HCT116 (cell line): ENCODE data around the gene FLNB. TPM values are rescaled to one million over a fixed set of nuclear protein-coding genes. Genes with fewer than 3 reads are reported as not detected.

Experiments
- ATAC-seq: fragments of 200-7000 bp; cut with Tn5 transposase; 2 replicates; pipeline ENCODE4 v1.9.1; 2020; ENCODE audit warnings: mild to moderate bottlenecking, moderate library complexity
- BruUV-seq: library from RNA; stranded (reverse); fragments of 400-500 nt; replicated peaks from 2 replicates; lab custom pipeline; 2021; lab: Mats Ljungman, UMichigan
- CTCF ChIA-PET: fragments of 300-600 bp; sonication (Branson Sonifier 250); formaldehyde crosslinking; loops from one replicate; lab custom pipeline; 2021; ENCODE audit warnings: antibody characterized with exemption; lab: Charles Lee
- POLR2A ChIA-PET: fragments of 300-600, 350-600 bp; sonication (Branson Sonifier 250); formaldehyde crosslinking; loops from one replicate; lab custom pipeline; 2021; ENCODE audit warnings: antibody characterized with exemption; lab: Charles Lee
- RAD21 ChIA-PET, 2 experiments: fragments of 300-600 bp; sonication (Branson Sonifier 250); formaldehyde crosslinking; loops; one replicate each; lab custom pipeline; 2023; ENCODE audit warnings: low total read pairs in 2 of 2; ENCODE audit not compliant: uncharacterized antibody in 2 of 2, unreplicated experiment in 2 of 2, low non-redundant PET in 1 of 2; lab: Charles Lee
- DNase-seq: peaks from one replicate; pipeline ENCODE4 v3.0.0-alpha.2; 2010; ENCODE audit warnings: low read depth, low spot score
- H2AFZ ChIP-seq: fragments of 200-600 bp; shearing (Covaris generic), sonication (generic); 2 replicates; pipeline ENCODE4 v1.6.1; 2017; ENCODE audit warnings: low read depth, mixed run types, mixed read lengths, antibody characterized with exemption, low read length; ENCODE audit not compliant: poor library complexity, severe bottlenecking
- H3K27ac ChIP-seq: 2 replicates; pipeline ENCODE4 v1.5.1; 2012; ENCODE audit warnings: low read depth, low read length
- H3K27me3 ChIP-seq: fragments of 200-600 bp; sonication (generic); 2 replicates; pipeline ENCODE4 v1.6.1; 2016; ENCODE audit warnings: mixed run types, low read length, mixed read lengths; ENCODE audit not compliant: insufficient read depth
- H3K36me3 ChIP-seq, 2 experiments: fragments of 200-500 bp in 1 of 2; fragments of 200-600 bp in 1 of 2; sonication (Bioruptor generic) in 1 of 2; sonication (generic) in 1 of 2; 2 replicates each; pipeline versions ENCODE4 v1.5.1 to v1.6.1; 2014 to 2016; ENCODE audit warnings: low read length in 2 of 2, inconsistent platforms in 1 of 2, mixed read lengths in 1 of 2, mixed run types in 1 of 2; ENCODE audit not compliant: insufficient read depth in 2 of 2, control insufficient read depth in 1 of 2
- H3K4me1 ChIP-seq, 2 experiments: fragments of 200-600 bp in 1 of 2; sonication (generic) in 1 of 2; 2 replicates each; pipeline versions ENCODE4 v1.5.1 to v1.6.1; 2012 to 2017; ENCODE audit warnings: low read length in 2 of 2, inconsistent platforms in 1 of 2, mild to moderate bottlenecking in 1 of 2, mixed read lengths in 1 of 2, mixed run types in 1 of 2, moderate library complexity in 1 of 2; ENCODE audit not compliant: insufficient read depth in 2 of 2, control insufficient read depth in 1 of 2
- H3K4me2 ChIP-seq: fragments of 200-600 bp; sonication (generic); 2 replicates; pipeline ENCODE4 v1.6.1; 2017; ENCODE audit warnings: mixed run types, low read length, mixed read lengths
- H3K4me3 ChIP-seq, 2 experiments: fragments of 200-600 bp in 1 of 2; sonication (generic) in 1 of 2; replicated peaks in 1 of 2; 2 replicates each; pipeline ENCODE4 v1.5.1; 2011 to 2016; ENCODE audit warnings: low read length in 2 of 2, control low read depth in 1 of 2, low read depth in 1 of 2, mild to moderate bottlenecking in 1 of 2, mixed read lengths in 1 of 2, mixed run types in 1 of 2
- H3K79me2 ChIP-seq: fragments of 200-600 bp; sonication (generic); 2 replicates; pipeline ENCODE4 v1.6.1; 2017; ENCODE audit warnings: mild to moderate bottlenecking, mixed run types, low read length, moderate library complexity, mixed read lengths; ENCODE audit not compliant: insufficient read depth
- H3K9ac ChIP-seq: fragments of 200-600 bp; sonication (generic); 2 replicates; pipeline ENCODE4 v1.6.1; 2016; ENCODE audit warnings: low read length, mixed read lengths
- H3K9me2 ChIP-seq: fragments of 200-600 bp; sonication (generic), shearing (Covaris generic); 2 replicates; pipeline ENCODE4 v1.6.1; 2017; ENCODE audit warnings: mixed run types, mild to moderate bottlenecking, moderate library complexity; ENCODE audit not compliant: insufficient read depth
- H3K9me3 ChIP-seq, 2 experiments: fragments of 200-500 bp in 1 of 2; fragments of 200-600 bp in 1 of 2; sonication (Bioruptor generic) in 1 of 2; sonication (generic) in 1 of 2; 2 replicates each; pipeline ENCODE4 v1.6.1; 2014 to 2017; ENCODE audit warnings: low read length in 2 of 2, mixed read lengths in 2 of 2, inconsistent platforms in 1 of 2, low read depth in 1 of 2, mild to moderate bottlenecking in 1 of 2, mixed run types in 1 of 2, moderate library complexity in 1 of 2; ENCODE audit not compliant: control insufficient read depth in 1 of 2, insufficient read depth in 1 of 2
- H4K20me1 ChIP-seq: fragments of 200-600 bp; sonication (generic), shearing (Covaris generic); 2 replicates; pipeline ENCODE4 v1.6.1; 2017; ENCODE audit warnings: mixed run types, mild to moderate bottlenecking, moderate library complexity; ENCODE audit not compliant: insufficient read depth
- CBX3 ChIP-seq: IDR thresholded peaks from 2 replicates; pipeline ENCODE4 v1.6.1; 2012; ENCODE audit warnings: low read depth
- ELF1 ChIP-seq: IDR thresholded peaks from 2 replicates; pipeline ENCODE4 v1.6.1; 2012; ENCODE audit warnings: low read depth, borderline replicate concordance
- EZH2phosphoT487 ChIP-seq: fragments of 200-600 bp; IDR thresholded peaks from 2 replicates; pipeline ENCODE4 v1.6.1; 2018; ENCODE audit warnings: antibody characterized with exemption, borderline replicate concordance
- FOSL1 ChIP-seq: IDR thresholded peaks from 2 replicates; pipeline ENCODE4 v1.6.1; 2012; ENCODE audit warnings: low read depth
- RAD21 ChIP-seq: IDR thresholded peaks from 2 replicates; pipeline ENCODE4 v1.6.1; 2012; ENCODE audit warnings: low read depth, mild to moderate bottlenecking
- SP1 ChIP-seq: IDR thresholded peaks from 2 replicates; pipeline ENCODE4 v1.6.1; 2012; ENCODE audit warnings: low read depth
- ZFX ChIP-seq: fragments of 450-650 bp; IDR thresholded peaks from 2 replicates; pipeline ENCODE4 v1.6.1; 2017
- intact Hi-C: fragments of 100-400 bp; cut with micrococcal nuclease; formaldehyde crosslinking; loops from 2 replicates; pipeline ENCODE4 v1.10.0; 2022
- total RNA-seq: library from RNA; stranded (reverse); gene quantifications from one replicate; pipeline ENCODE4 v1.2.1, GENCODE V29; 2021; ENCODE audit not compliant: unreplicated experiment
- TF ChIP-seq, protein P1 (sequence below): IDR thresholded peaks from 2 replicates; pipeline ENCODE4 v1.6.1; 2012; ENCODE audit warnings: low read depth

FLNB gene
- total RNA-seq, 1 experiment from 2014 or later, result 116 TPM

DNA sequence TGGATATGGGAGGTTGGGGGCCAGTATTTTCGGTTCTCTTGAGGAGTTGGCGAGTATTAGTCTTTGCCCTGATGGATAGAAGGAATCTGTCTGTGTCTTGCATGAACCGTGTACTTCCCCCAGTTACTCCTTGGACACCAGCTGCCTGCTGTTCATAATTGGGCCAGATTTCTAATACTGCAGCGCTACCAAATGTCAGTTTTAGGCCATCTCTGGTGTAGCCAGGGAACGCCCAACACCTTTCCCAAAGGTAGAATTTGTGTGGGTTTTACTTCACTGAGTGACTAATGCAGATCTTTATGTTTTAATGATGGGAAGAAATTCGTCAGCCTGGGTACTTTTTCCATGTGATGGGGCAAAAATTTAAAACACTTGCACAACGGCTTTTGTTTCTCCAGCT, 18.4 kb downstream of the FLNB start:
- no peak for TF ChIP-seq CBX3
- TF ChIP-seq RAD21, result peak; percentile 21
- TF ChIP-seq ZFX, result no peak
- no peak for TF ChIP-seq FOSL1
- no peak for TF ChIP-seq SP1
- no peak for TF ChIP-seq ELF1
- TF ChIP-seq, protein P1, sequence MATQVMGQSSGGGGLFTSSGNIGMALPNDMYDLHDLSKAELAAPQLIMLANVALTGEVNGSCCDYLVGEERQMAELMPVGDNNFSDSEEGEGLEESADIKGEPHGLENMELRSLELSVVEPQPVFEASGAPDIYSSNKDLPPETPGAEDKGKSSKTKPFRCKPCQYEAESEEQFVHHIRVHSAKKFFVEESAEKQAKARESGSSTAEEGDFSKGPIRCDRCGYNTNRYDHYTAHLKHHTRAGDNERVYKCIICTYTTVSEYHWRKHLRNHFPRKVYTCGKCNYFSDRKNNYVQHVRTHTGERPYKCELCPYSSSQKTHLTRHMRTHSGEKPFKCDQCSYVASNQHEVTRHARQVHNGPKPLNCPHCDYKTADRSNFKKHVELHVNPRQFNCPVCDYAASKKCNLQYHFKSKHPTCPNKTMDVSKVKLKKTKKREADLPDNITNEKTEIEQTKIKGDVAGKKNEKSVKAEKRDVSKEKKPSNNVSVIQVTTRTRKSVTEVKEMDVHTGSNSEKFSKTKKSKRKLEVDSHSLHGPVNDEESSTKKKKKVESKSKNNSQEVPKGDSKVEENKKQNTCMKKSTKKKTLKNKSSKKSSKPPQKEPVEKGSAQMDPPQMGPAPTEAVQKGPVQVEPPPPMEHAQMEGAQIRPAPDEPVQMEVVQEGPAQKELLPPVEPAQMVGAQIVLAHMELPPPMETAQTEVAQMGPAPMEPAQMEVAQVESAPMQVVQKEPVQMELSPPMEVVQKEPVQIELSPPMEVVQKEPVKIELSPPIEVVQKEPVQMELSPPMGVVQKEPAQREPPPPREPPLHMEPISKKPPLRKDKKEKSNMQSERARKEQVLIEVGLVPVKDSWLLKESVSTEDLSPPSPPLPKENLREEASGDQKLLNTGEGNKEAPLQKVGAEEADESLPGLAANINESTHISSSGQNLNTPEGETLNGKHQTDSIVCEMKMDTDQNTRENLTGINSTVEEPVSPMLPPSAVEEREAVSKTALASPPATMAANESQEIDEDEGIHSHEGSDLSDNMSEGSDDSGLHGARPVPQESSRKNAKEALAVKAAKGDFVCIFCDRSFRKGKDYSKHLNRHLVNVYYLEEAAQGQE, result no peak
- no peak for TF ChIP-seq EZH2phosphoT487
- TF ChIP-seq, all 23 proteins: peak for 1
- Histone ChIP-seq H3K36me3 (no peaks in the 10 kb centered on the region), H4K20me1 (peaks cover 12% of the 10 kb centered on the region; the same call in 1 of the 2 replicates), H3K9ac (no peak overlapping the region), H3K9me2 (no peaks in the 10 kb centered on the region), H3K27ac (no peak overlapping the region), H3K4me2 (peak overlapping the region; percentile 39), H2AFZ (no peak overlapping the region), H3K9me3 (no peaks in the 10 kb centered on the region), H3K4me1 (peaks cover 22 to 30% of the 10 kb centered on the region in 2 experiments), H3K4me3 (no peak overlapping the region), H3K27me3 (no peaks in the 10 kb centered on the region), H3K79me2 (peaks cover 81% of the 10 kb centered on the region)
- BruUV-seq, result no TSS peak
- POLR2A ChIA-PET, result no interaction called here
- intact Hi-C loops, result no loop called here
- DNase-seq (no peak), ATAC-seq (no peak)
- RAD21 ChIA-PET, result no interaction called here
- CTCF ChIA-PET, result no interaction called here
